GM18505 (cell line): ENCODE results near the gene CDC42BPA.

Source experiments
- ATAC-seq: cut with Tn5 transposase; IDR thresholded peaks from one replicate; pipeline ENCODE4 v1.9.1; 2021; ENCODE audit not compliant: unreplicated experiment
- POLR2A ChIP-seq: IDR thresholded peaks from 4 replicates; pipeline ENCODE4 v1.6.1; 2011; ENCODE audit warnings: borderline replicate concordance; ENCODE audit not compliant: insufficient read depth, insufficient read length; ENCODE audit errors: extremely low read depth

The CDC42BPA gene

GRCh38 chr1:227070638-227071285, 247.5 kb downstream of the CDC42BPA start:
- TF ChIP-seq POLR2A, result no peak
- no peak for ATAC-seq

GRCh38 chr1:227069490-227069889, 248.8 kb downstream of the CDC42BPA start:
- no peak for ATAC-seq
- no peak for TF ChIP-seq POLR2A

DNA sequence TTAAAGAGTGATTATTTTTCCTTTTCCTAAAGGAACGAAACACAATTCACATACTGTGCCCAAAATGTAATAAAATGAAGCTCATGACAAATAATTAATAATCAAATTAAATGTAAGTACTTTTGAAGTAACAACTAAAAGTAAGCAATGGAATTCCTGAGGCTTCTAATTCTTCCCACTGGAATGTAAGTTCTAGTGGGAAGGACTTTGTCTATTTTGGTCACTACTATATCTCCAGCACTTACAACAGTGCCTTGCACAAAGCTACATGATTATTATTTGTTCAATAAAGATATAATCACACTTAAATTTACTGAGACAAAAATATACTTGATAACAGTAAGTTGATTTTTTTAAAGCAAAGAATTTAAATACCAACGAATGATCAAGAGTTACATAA, 249.4 kb downstream of the CDC42BPA start:
- TF ChIP-seq POLR2A, result no peak
- no peak for ATAC-seq

DNA sequence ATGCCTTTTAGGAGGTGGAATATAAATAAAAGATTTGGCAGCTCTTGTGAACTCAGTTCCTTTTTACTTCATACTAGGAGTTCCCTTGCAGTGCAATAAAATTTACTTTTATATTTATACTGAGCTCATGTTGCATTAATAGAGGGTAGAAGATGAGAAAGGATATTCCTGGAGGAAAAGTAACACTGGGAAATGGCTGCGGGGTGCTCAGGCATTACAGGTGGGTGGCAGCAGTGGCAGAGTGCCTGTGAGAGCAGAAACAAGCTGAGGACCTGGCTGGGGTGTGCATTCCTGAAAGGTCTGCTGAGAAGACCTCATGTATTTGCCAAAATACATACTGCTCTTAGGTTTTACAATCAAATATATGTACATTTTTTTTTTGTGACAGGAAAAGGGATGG, 251.3 kb downstream of the CDC42BPA start:
- TF ChIP-seq POLR2A, result no peak
- ATAC-seq, result no peak

- TF ChIP-seq POLR2A, result no peak
Measured at GRCh38 chr1:227065311-227065710, 253.0 kb downstream of the CDC42BPA start.

DNA sequence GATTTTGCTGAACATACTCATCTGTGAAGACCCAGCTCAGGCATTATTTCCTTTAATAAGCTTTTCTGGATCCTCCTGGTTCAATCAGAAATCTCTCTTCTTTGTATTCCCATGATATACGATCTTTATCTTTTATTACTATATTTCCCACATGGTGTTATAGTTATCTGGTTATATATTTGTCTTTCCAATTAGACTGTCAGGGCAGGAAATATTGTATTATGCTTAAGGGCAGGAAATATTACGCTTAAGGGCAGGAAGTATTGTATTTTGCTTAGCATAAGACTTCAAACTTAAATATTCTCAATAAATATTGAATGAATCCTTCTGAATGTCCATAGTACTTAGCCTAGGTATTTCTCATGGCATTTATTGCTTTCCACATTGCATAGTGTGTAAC, 256.0 kb downstream of the CDC42BPA start:
- TF ChIP-seq POLR2A, result no peak

More at GRCh38 chr1:227065311-227065710, 253.0 kb downstream of the CDC42BPA start:
- no peak for ATAC-seq

DNA sequence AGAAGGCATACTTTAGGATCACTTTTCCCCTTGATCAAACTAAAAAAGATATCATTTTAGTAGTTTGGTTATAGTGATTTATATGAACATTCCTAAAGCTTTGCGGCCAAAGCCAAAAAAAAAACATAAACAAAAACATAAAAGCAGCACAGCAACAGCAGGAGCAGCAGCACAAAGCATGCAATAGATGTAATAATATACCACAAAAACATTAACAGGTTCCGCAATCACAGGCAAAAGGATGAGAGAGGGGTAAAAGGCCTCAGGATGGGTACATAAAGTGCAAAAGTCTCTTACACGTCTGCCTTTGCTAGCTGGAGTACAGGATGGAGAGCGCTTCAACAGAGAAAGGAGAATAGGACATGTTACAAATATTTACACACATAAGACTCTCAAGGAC, 259.2 kb downstream of the CDC42BPA start:
- no peak for TF ChIP-seq POLR2A
- ATAC-seq, result no peak

More for the DNA sequence above, 256.0 kb downstream of the CDC42BPA start:
- ATAC-seq, result no peak

GRCh38 chr1:227058321-227058751, 260.0 kb downstream of the CDC42BPA start:
- no peak for ATAC-seq
- TF ChIP-seq POLR2A, result no peak

DNA sequence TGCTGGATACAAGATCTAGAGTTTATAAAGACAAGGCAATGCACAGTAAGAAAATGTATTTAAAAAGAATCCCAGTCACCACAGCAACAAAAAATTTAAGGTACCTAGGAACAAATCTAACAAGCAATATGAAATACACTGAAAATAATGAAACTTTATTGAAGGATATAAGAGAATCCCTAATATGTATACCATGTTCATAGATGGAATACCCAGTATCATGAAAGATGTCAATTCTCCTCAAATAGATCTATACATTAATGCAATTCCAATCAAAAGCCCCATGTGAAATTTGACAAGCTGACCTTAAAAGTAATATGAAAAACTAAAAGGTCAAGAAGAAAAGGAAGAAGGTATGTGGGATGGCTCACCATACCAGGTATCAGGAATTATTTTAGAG, 269.0 kb downstream of the CDC42BPA start:
- no peak for ATAC-seq
- TF ChIP-seq POLR2A, result no peak

DNA sequence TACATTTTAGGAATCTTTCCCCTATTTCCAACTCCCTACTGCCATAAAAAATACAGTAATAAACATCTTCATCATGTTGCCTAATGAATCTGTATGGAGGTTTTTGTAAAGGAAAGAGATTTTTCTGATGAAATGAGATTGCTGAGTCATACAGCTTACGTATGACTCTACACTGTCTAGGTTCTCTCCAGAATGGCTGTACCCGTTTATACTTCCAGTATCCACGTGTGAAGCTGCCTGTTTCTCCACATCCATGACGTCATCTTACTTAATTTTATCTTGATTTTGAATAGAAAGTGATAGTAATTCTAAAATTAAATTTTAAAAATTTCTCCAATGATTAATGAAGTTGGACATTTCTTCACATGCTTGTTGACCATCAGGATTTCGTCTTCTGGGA, 274.5 kb downstream of the CDC42BPA start:
- no peak for TF ChIP-seq POLR2A
- ATAC-seq, result no peak

DNA sequence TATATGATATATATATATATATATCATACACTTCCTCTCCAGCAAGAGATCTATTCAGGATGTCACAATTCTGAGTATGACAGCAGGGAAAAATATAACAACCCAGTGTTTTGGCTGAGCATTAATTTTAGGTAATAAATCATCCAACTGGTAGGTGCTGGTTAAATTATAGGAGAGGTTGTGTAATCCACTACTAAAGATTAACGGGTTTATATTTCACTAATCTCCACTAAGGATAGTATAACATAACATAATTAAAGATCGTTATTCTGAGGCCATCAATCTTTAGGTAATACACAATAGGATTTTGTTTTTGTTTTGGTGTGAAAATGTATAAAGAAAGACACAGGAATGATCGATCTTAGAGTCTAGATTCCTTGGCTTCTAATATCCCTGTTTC, 276.0 kb downstream of the CDC42BPA start:
- ATAC-seq, result no peak

GRCh38 chr1:227038401-227038800, 279.9 kb downstream of the CDC42BPA start:
- no peak for ATAC-seq
- TF ChIP-seq POLR2A, result no peak

More for the DNA sequence above, 276.0 kb downstream of the CDC42BPA start:
- TF ChIP-seq POLR2A, result no peak

DNA sequence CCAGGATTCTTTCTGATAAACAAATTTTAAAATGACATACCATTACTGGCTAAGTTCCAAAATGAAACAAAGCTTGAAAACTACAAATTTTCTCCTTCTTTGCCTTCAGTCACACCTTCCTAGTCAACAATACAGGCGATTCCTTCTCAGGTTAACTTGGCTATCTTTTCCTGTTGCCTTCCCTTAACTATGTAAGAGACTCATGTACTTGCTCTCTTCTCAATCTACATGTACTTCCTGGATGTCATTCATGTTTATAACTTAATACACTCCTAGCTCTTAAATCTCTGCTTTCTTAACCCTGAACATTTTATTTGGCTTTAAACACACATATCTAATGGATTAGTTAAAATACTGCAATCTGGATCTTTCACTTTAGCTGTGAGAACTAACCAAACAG, 281.2 kb downstream of the CDC42BPA start:
- no peak for ATAC-seq
- no peak for TF ChIP-seq POLR2A

DNA sequence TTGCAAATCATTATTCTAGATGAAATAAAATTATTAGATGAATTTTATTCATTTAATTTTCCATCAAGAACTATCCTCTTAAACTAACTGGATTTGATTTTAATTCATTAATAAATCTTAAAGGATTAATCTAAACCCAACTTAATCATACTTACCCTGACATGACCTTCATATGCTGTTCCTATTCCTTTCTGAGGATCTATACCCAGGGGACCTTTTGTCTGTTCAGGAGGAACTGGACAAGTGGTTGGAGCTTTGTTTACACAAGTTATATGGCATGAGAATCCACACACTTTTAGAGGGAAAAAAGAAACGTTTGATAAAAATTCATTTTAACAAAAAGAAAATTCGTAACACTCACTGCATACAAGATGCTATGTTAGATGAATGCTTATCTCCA, 283.0 kb downstream of the CDC42BPA start:
- no peak for ATAC-seq

GRCh38 chr1:227033880-227034279, 284.4 kb downstream of the CDC42BPA start:
- TF ChIP-seq POLR2A, result no peak
- ATAC-seq, result no peak

More for the DNA sequence above, 283.0 kb downstream of the CDC42BPA start:
- TF ChIP-seq POLR2A, result no peak
